MCF 10A (cell line): ENCODE data around the gene DMRTB1. TPM values are rescaled to one million over a fixed set of nuclear protein-coding genes. Genes with fewer than 3 reads are reported as not detected.

Source experiments
- BruUV-seq: library from RNA; stranded (reverse); fragments of 400-500 nt; replicated peaks from 2 replicates; lab custom pipeline; 2021; lab: Mats Ljungman, UMichigan
- CTCF ChIA-PET: fragments of 300-600 bp; sonication (Branson Sonifier 250); formaldehyde crosslinking; extraction: SDS; loops from one replicate; lab custom pipeline; 2021; ENCODE audit warnings: antibody characterized with exemption, inconsistent platforms; lab: Yijun Ruan, JAX
- POLR2A ChIA-PET: fragments of 300-600, 350-650 bp; sonication (Branson Sonifier 250); formaldehyde crosslinking; extraction: SDS; loops from one replicate; lab custom pipeline; 2020; ENCODE audit warnings: antibody characterized with exemption, inconsistent platforms; lab: Yijun Ruan, JAX
- DNase-seq: peaks from one replicate; pipeline ENCODE4 v3.0.0-alpha.2; 2018; ENCODE audit not compliant: unreplicated experiment
- H3K27ac Mint-ChIP-seq: one replicate; pipeline ENCODE4 v1.8.0; 2022; ENCODE audit warnings: mild to moderate bottlenecking, low read depth, mixed read lengths; ENCODE audit not compliant: unreplicated experiment
- H3K27me3 Mint-ChIP-seq: one replicate; pipeline ENCODE4 v1.8.0; 2022; ENCODE audit warnings: mixed read lengths; ENCODE audit not compliant: insufficient read depth, unreplicated experiment
- H3K36me3 Mint-ChIP-seq: one replicate; pipeline ENCODE4 v1.8.0; 2022; ENCODE audit warnings: mild to moderate bottlenecking, moderate library complexity, mixed read lengths; ENCODE audit not compliant: insufficient read depth, unreplicated experiment
- H3K4me1 Mint-ChIP-seq: one replicate; pipeline ENCODE4 v1.8.0; 2022; ENCODE audit warnings: mixed read lengths; ENCODE audit not compliant: insufficient read depth, unreplicated experiment
- H3K4me3 Mint-ChIP-seq: one replicate; pipeline ENCODE4 v1.8.0; 2022; ENCODE audit warnings: mild to moderate bottlenecking, moderate library complexity, mixed read lengths; ENCODE audit not compliant: unreplicated experiment
- H3K9me3 Mint-ChIP-seq: one replicate; pipeline ENCODE4 v1.8.0; 2022; ENCODE audit warnings: mixed read lengths; ENCODE audit not compliant: unreplicated experiment
- CTCF ChIP-seq: fragments of 200-600 bp; IDR thresholded peaks from one replicate; pipeline ENCODE4 v1.8.0; 2022; ENCODE audit warnings: antibody characterized with exemption, mild to moderate bottlenecking; ENCODE audit not compliant: unreplicated experiment
- intact Hi-C: fragments of 100-400 bp; cut with micrococcal nuclease; formaldehyde crosslinking; loops from 2 replicates; pipeline ENCODE4 v1.14.1; 2022
- total RNA-seq: library from RNA; stranded (reverse); gene quantifications from 2 replicates; pipeline ENCODE4 v1.2.3, GENCODE V29; 2022

The DMRTB1 gene
- total RNA-seq, 1 experiment from 2014 or later, result not detected

- no TSS peak for BruUV-seq
- Mint-ChIP-seq H3K27ac (no peak overlapping the region), H3K4me1 (no peaks in the 10 kb centered on the region), H3K9me3 (no peaks in the 10 kb centered on the region), H3K4me3 (no peak overlapping the region), H3K27me3 (peaks cover 32% of the 10 kb centered on the region), H3K36me3 (no peaks in the 10 kb centered on the region)
- intact Hi-C loops, result no loop called here
- ChIA-PET CTCF (no interaction called here), POLR2A (no interaction called here)
- no peak for TF ChIP-seq CTCF
- no peak for DNase-seq
Measured at GRCh38 chr1:53455364-53455991, 3.7 kb upstream of the DMRTB1 start.

GRCh38 chr1:53458634-53459033, 565 bp upstream of the DMRTB1 start:
- intact Hi-C loops, result no loop called here
- peaks cover 26% of the 10 kb centered on the region for H3K27me3 Mint-ChIP-seq
- no peak for TF ChIP-seq CTCF
- DNase-seq, result no peak
- no peaks in the 10 kb centered on the region for H3K9me3 Mint-ChIP-seq
- H3K27ac Mint-ChIP-seq, result no peak overlapping the region
- POLR2A ChIA-PET, result no interaction called here
- no peaks in the 10 kb centered on the region for H3K36me3 Mint-ChIP-seq
- no peak overlapping the region for H3K4me3 Mint-ChIP-seq
- CTCF ChIA-PET, result interaction anchor here (0.9 kb wide), 1 partner anchor 180 kb away, joined by 3 read pairs; no protein-coding TSS in a partner anchor
- no TSS peak for BruUV-seq
- no peaks in the 10 kb centered on the region for H3K4me1 Mint-ChIP-seq

GRCh38 chr1:53460211-53460634, 1.0 kb downstream of the DMRTB1 start:
- no peak overlapping the region for H3K27ac Mint-ChIP-seq
- no peak overlapping the region for H3K4me3 Mint-ChIP-seq
- H3K9me3 Mint-ChIP-seq, result no peaks in the 10 kb centered on the region
- H3K27me3 Mint-ChIP-seq, result peaks cover 10% of the 10 kb centered on the region
- POLR2A ChIA-PET, result interaction anchor here (1.6 kb wide), 1 partner anchor 12 kb away, joined by 4 read pairs; no protein-coding TSS in a partner anchor
- no peaks in the 10 kb centered on the region for H3K4me1 Mint-ChIP-seq
- intact Hi-C loops, result no loop called here
- no peak for DNase-seq
- no TSS peak for BruUV-seq
- no peak for TF ChIP-seq CTCF
- CTCF ChIA-PET, result interaction anchor here (0.6 kb wide), 1 partner anchor 256 kb away, joined by 3 read pairs; no protein-coding TSS in a partner anchor
- H3K36me3 Mint-ChIP-seq, result no peaks in the 10 kb centered on the region

GRCh38 chr1:53460666-53461322, 1.6 kb downstream of the DMRTB1 start:
- H3K36me3 Mint-ChIP-seq, result no peaks in the 10 kb centered on the region
- no peak overlapping the region for H3K27ac Mint-ChIP-seq
- no peak overlapping the region for H3K4me3 Mint-ChIP-seq
- H3K27me3 Mint-ChIP-seq, result peaks cover 5% of the 10 kb centered on the region
- H3K4me1 Mint-ChIP-seq, result no peaks in the 10 kb centered on the region
- ChIA-PET CTCF (interaction anchor here (0.6 to 0.7 kb wide), 3 partner anchors 8 to 256 kb away, joined by 3 to 4 read pairs (median 3); no protein-coding TSS in a partner anchor), POLR2A (interaction anchor here (1.6 kb wide), 1 partner anchor 12 kb away, joined by 4 read pairs; no protein-coding TSS in a partner anchor)
- no peaks in the 10 kb centered on the region for H3K9me3 Mint-ChIP-seq
- TF ChIP-seq CTCF, result no peak
- no peak for DNase-seq
- intact Hi-C loops, result no loop called here
- no TSS peak for BruUV-seq
